ENCODE results near the gene TRAPPC11. TPM values are rescaled to one million over a fixed set of nuclear protein-coding genes. Genes with fewer than 3 reads are reported as not detected.

The TRAPPC11 gene
- total RNA-seq, 6 experiments from 2014 or later: 14.3 to 30.8 (median 16.0) TPM

- intact Hi-C loops (cut with DNase I): no loop called here
- H3K36me3 ChIP-seq: no peaks in the 10 kb centered on the region
- TF ChIP-seq POLR2A (IDR thresholded peaks at IDR 0.05) (no peak), CTCF (IDR thresholded peaks at IDR 0.05) (no peak)
- no peak overlapping the region for H3K4me3 ChIP-seq
- ATAC-seq (peak in 2 of 4 donors; percentile 58 to 82), DNase-seq (no peak)
- H3K27me3 ChIP-seq: no peaks in the 10 kb centered on the region
- H3K27ac ChIP-seq: no peak overlapping the region
- no peaks in the 10 kb centered on the region for H3K4me1 ChIP-seq
- no peaks in the 10 kb centered on the region for H3K9me3 ChIP-seq
- WGBS (ENCODE audit: insufficient coverage, low coverage, low lambda C conversion rate, missing lambda C conversion rate): 66% methylated on average over 12 of the region's 22 CpGs
Measured at GRCh38 chr4:183728223-183729068, 69.4 kb downstream of the TRAPPC11 start.

- intact Hi-C loops (cut with DNase I): no loop called here
- Histone ChIP-seq H3K9me3 (no peaks in the 10 kb centered on the region), H3K4me3 (no peak overlapping the region), H3K27me3 (no peaks in the 10 kb centered on the region), H3K27ac (no peak overlapping the region), H3K36me3 (no peaks in the 10 kb centered on the region), H3K4me1 (no peaks in the 10 kb centered on the region)
- DNase-seq: no peak
- ATAC-seq: no peak
- 83% methylated on average over 5 of the region's 5 CpGs for WGBS (ENCODE audit: insufficient coverage, low coverage, low lambda C conversion rate, missing lambda C conversion rate)
- no peak for TF ChIP-seq POLR2A (IDR thresholded peaks at IDR 0.05)
- no peak for TF ChIP-seq CTCF (IDR thresholded peaks at IDR 0.05)
Measured at GRCh38 chr4:183729069-183729406, 69.9 kb downstream of the TRAPPC11 start.

- no peaks in the 10 kb centered on the region for H3K9me3 ChIP-seq
- H3K27ac ChIP-seq: no peak overlapping the region
- H3K4me3 ChIP-seq: no peak overlapping the region
- DNase-seq: no peak
- no peaks in the 10 kb centered on the region for H3K27me3 ChIP-seq
- intact Hi-C loops (cut with DNase I): no loop called here
- TF ChIP-seq POLR2A (IDR thresholded peaks at IDR 0.05) (no peak), CTCF (IDR thresholded peaks at IDR 0.05) (no peak)
- no peaks in the 10 kb centered on the region for H3K4me1 ChIP-seq
- H3K36me3 ChIP-seq: no peaks in the 10 kb centered on the region
- ATAC-seq: peak in 1 of 4 donors; percentile 40
- 72% methylated on average over 12 of the region's 13 CpGs for WGBS (ENCODE audit: insufficient coverage, low coverage, low lambda C conversion rate, missing lambda C conversion rate)
Measured at GRCh38 chr4:183729430-183730328, 70.6 kb downstream of the TRAPPC11 start.

GRCh38 chr4:183732296-183732695 lies 73.2 kb downstream of the TRAPPC11 start:
- TF ChIP-seq CTCF (IDR thresholded peaks at IDR 0.05): no peak
- TF ChIP-seq POLR2A (IDR thresholded peaks at IDR 0.05): no peak
- WGBS (ENCODE audit: insufficient coverage, low coverage, low lambda C conversion rate, missing lambda C conversion rate): 69% methylated on average over 8 of the region's 8 CpGs
- ATAC-seq: no peak
- intact Hi-C loops (cut with DNase I): no loop called here
- Histone ChIP-seq H3K9me3 (no peaks in the 10 kb centered on the region), H3K27me3 (no peaks in the 10 kb centered on the region), H3K27ac (no peak overlapping the region), H3K36me3 (no peaks in the 10 kb centered on the region), H3K4me1 (no peaks in the 10 kb centered on the region), H3K4me3 (no peak overlapping the region)
- no peak for DNase-seq

Measured in right lobe of liver (tissue), 6 donors.